Astrocyte (in vitro differentiated cells and primary cell): ENCODE data around the gene CLCN5.

ENCODE experiments used
- CTCF ChIP-seq: IDR thresholded peaks from 2 replicates; pipeline ENCODE4 v1.5.1; 2011; ENCODE audit warnings: low read depth, mild to moderate bottlenecking, inconsistent platforms, low read length, moderate library complexity; ENCODE audit not compliant: insufficient read depth
- EZH2 ChIP-seq: IDR thresholded peaks from 2 replicates; pipeline ENCODE4 v1.6.1; 2012; ENCODE audit warnings: mild to moderate bottlenecking, low read length, inconsistent platforms; ENCODE audit not compliant: insufficient read depth

DNA sequence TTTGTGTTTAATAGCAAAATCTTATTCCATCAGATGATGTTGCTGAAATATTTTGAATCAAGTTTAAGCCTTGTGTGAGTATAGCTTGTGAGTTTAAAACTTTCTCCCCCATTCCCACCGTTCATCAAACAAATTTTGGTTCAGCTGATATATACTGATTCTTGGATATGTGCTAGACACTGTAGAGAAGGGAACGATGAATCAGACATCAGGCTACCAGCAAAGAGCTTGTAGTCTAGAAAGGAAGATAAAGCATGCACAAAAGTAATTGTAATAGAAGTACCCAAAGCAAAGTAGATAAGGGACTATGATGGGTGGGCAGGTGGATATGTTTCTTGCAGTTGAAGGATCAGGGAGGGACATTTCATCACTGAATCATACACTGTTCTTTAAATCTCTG is 146.5 kb downstream of the CLCN5 start:
- no peak for TF ChIP-seq CTCF
- no peak for TF ChIP-seq EZH2
